ENCODE data around the gene RYR3.

RYR3 gene

GRCh38 chr15:33680336-33680735 is 369.6 kb downstream of the RYR3 start:
- no peak overlapping the region for H3K27ac ChIP-seq
- no peaks in the 10 kb centered on the region for H3K9me3 ChIP-seq
- no peak overlapping the region for H3K4me3 ChIP-seq (ENCODE audit: low read depth in 1 of 2, low read length in 1 of 2)
- no peaks in the 10 kb centered on the region for H3K4me1 ChIP-seq (ENCODE audit: control insufficient read depth in 1 of 2, insufficient read depth in 1 of 2, low read depth in 1 of 2, low read length in 1 of 2)
- H3K36me3 ChIP-seq, result no peaks in the 10 kb centered on the region
- no peak for TF ChIP-seq CTCF (IDR thresholded peaks at IDR 0.05)
- H3K27me3 ChIP-seq, result peaks cover 10% of the 10 kb centered on the region

- Histone ChIP-seq H3K36me3 (no peaks in the 10 kb centered on the region), H3K27me3 (no peaks in the 10 kb centered on the region), H3K4me1 (ENCODE audit: control insufficient read depth in 1 of 2, insufficient read depth in 1 of 2, low read depth in 1 of 2, low read length in 1 of 2) (no peaks in the 10 kb centered on the region), H3K27ac (no peak overlapping the region), H3K9me3 (no peaks in the 10 kb centered on the region), H3K4me3 (ENCODE audit: low read depth in 1 of 2, low read length in 1 of 2) (no peak overlapping the region)
- TF ChIP-seq CTCF (IDR thresholded peaks at IDR 0.05), result no peak
These were observed 382.5 kb downstream of the RYR3 start for GRCh38 chr15:33693166-33693800.

- Histone ChIP-seq H3K9me3 (no peaks in the 10 kb centered on the region), H3K27me3 (no peaks in the 10 kb centered on the region), H3K27ac (no peak overlapping the region), H3K36me3 (no peaks in the 10 kb centered on the region), H3K4me1 (ENCODE audit: control insufficient read depth in 1 of 2, insufficient read depth in 1 of 2, low read depth in 1 of 2, low read length in 1 of 2) (no peaks in the 10 kb centered on the region), H3K4me3 (ENCODE audit: low read depth in 1 of 2, low read length in 1 of 2) (no peak overlapping the region)
- TF ChIP-seq CTCF (IDR thresholded peaks at IDR 0.05), result no peak
These were observed 387.4 kb downstream of the RYR3 start for GRCh38 chr15:33698126-33698525.

GRCh38 chr15:33699145-33699544 is 388.4 kb downstream of the RYR3 start:
- no peaks in the 10 kb centered on the region for H3K4me1 ChIP-seq (ENCODE audit: control insufficient read depth in 1 of 2, insufficient read depth in 1 of 2, low read depth in 1 of 2, low read length in 1 of 2)
- no peaks in the 10 kb centered on the region for H3K36me3 ChIP-seq
- H3K27ac ChIP-seq, result no peak overlapping the region
- H3K9me3 ChIP-seq, result no peaks in the 10 kb centered on the region
- H3K27me3 ChIP-seq, result no peaks in the 10 kb centered on the region
- no peak for TF ChIP-seq CTCF (IDR thresholded peaks at IDR 0.05)
- H3K4me3 ChIP-seq (ENCODE audit: low read depth in 1 of 2, low read length in 1 of 2), result no peak overlapping the region

GRCh38 chr15:33699691-33700447 is 389.1 kb downstream of the RYR3 start:
- H3K27ac ChIP-seq, result no peak overlapping the region
- no peaks in the 10 kb centered on the region for H3K9me3 ChIP-seq
- H3K27me3 ChIP-seq, result no peaks in the 10 kb centered on the region
- no peak overlapping the region for H3K4me3 ChIP-seq (ENCODE audit: low read depth in 1 of 2, low read length in 1 of 2)
- no peaks in the 10 kb centered on the region for H3K36me3 ChIP-seq
- TF ChIP-seq CTCF (IDR thresholded peaks at IDR 0.05), result no peak
- no peaks in the 10 kb centered on the region for H3K4me1 ChIP-seq (ENCODE audit: control insufficient read depth in 1 of 2, insufficient read depth in 1 of 2, low read depth in 1 of 2, low read length in 1 of 2)

All from neutrophil (primary cell).